Breast epithelium (tissue), 4 donors: ENCODE results near the gene RPS2. TPM values are rescaled to one million over a fixed set of nuclear protein-coding genes. Genes with fewer than 3 reads are reported as not detected.

Experiments
- DNase-seq, 2 donors: peaks; one replicate each; pipeline ENCODE4 v3.0.0-alpha.2; 2019; ENCODE audit warnings: low spot score in 2 of 2
- H3K27ac ChIP-seq, 2 donors: fragments of 200-600 bp; sonication (generic) in 1 of 2; one replicate each; pipeline ENCODE4 v1.5.1; 2016 to 2019; ENCODE audit warnings: mild to moderate bottlenecking in 1 of 2
- H3K27me3 ChIP-seq, 2 donors: fragments of 200-600 bp; sonication (generic) in 1 of 2; one replicate each; pipeline versions ENCODE4 v1.5.1 to v1.6.0; 2017 to 2019; ENCODE audit warnings: control low read depth in 1 of 2, mild to moderate bottlenecking in 1 of 2
- H3K36me3 ChIP-seq: fragments of 200-600 bp; one replicate; pipeline ENCODE4 v1.5.1; 2019
- H3K4me1 ChIP-seq, 2 donors: fragments of 200-600 bp; sonication (generic); one replicate each; pipeline ENCODE4 v1.5.1; 2016 to 2019; ENCODE audit warnings: control low read depth in 1 of 2
- H3K4me3 ChIP-seq, 3 donors: fragments of 200-600 bp; sonication (generic); 1 replicate in 2 of 3; 2 replicates in 1 of 3; pipeline ENCODE4 v1.5.1; 2016 to 2019; ENCODE audit warnings: mild to moderate bottlenecking in 3 of 3, moderate library complexity in 2 of 3
- H3K9me3 ChIP-seq, 2 donors: fragments of 200-600 bp; sonication (generic) in 1 of 2; one replicate each; pipeline ENCODE4 v1.5.1; 2016 to 2019; ENCODE audit warnings: control low read depth in 1 of 2
- CTCF ChIP-seq, 3 donors: fragments of 450-650 bp; IDR thresholded peaks; one replicate each; pipeline ENCODE4 v1.5.1; 2016 to 2017; ENCODE audit warnings: antibody characterized with exemption in 3 of 3, mild to moderate bottlenecking in 3 of 3, moderate library complexity in 3 of 3
- POLR2A ChIP-seq: fragments of 450-650 bp; IDR thresholded peaks from one replicate; pipeline ENCODE4 v1.6.1; 2016; ENCODE audit warnings: antibody characterized with exemption, mild to moderate bottlenecking, moderate library complexity
- POLR2AphosphoS5 ChIP-seq, 3 donors: sonication (generic); formaldehyde crosslinking; IDR thresholded peaks; one replicate each; pipeline ENCODE4 v1.6.1; 2017; ENCODE audit warnings: antibody characterized with exemption in 3 of 3
- intact Hi-C: fragments of 100-400 bp; cut with DNase I; formaldehyde crosslinking; loops from one replicate; pipeline ENCODE4 v1.15.1; 2023; ENCODE audit warnings: low total_unique reads
- total RNA-seq, 3 donors: library from RNA; depleted of rRNA; stranded (reverse); fragments of >200 nt; gene quantifications; one replicate each; pipeline ENCODE4 v1.1.0, GENCODE V29; 2016

Gene RPS2
- total RNA-seq, 3 donors from 2014 or later = 1,340 to 2,607 (median 1,661) TPM

- intact Hi-C loops = no loop called here
- TF ChIP-seq POLR2AphosphoS5 (IDR thresholded peaks at IDR 0.05) (no peak), POLR2A (no peak), CTCF (IDR thresholded peaks at IDR 0.05) (no peak)
- H3K9me3 ChIP-seq = no peaks in the 10 kb centered on the region
- H3K27ac ChIP-seq = no peak overlapping the region
- H3K36me3 ChIP-seq = peaks cover 10% of the 10 kb centered on the region
- peaks cover 10 to 12% of the 10 kb centered on the region in 2 donors for H3K4me1 ChIP-seq
- no peak for DNase-seq
- H3K4me3 ChIP-seq = no peak overlapping the region
- H3K27me3 ChIP-seq = no peaks in the 10 kb centered on the region
Observed at GRCh38 chr16:1973461-1974156, 9.0 kb upstream of the RPS2 start.

GRCh38 chr16:1972490-1972877, 7.9 kb upstream of the RPS2 start:
- Histone ChIP-seq H3K4me3 (peak overlapping the region; percentile 77 to 100 (median 98)), H3K27ac (peak overlapping the region; percentile 86 to 94), H3K9me3 (no peaks in the 10 kb centered on the region), H3K4me1 (peaks cover 10 to 12% of the 10 kb centered on the region in 2 donors), H3K36me3 (peaks cover 5% of the 10 kb centered on the region), H3K27me3 (no peaks in the 10 kb centered on the region)
- TF ChIP-seq POLR2A (no peak), POLR2AphosphoS5 (IDR thresholded peaks at IDR 0.05) (no peak), CTCF (IDR thresholded peaks at IDR 0.05) (no peak)
- DNase-seq = no peak
- intact Hi-C loops = no loop called here

GRCh38 chr16:1971796-1972489, 7.3 kb upstream of the RPS2 start, which contains the start of gene TBL3:
Gene TBL3, plus strand, starts transcription at chr16:1972053. Its CDS starts 112 bp downstream, at chr16:1972165.
- Histone ChIP-seq H3K4me1 (peaks cover 10 to 12% of the 10 kb centered on the region in 2 donors), H3K9me3 (no peaks in the 10 kb centered on the region), H3K36me3 (peaks cover 5% of the 10 kb centered on the region), H3K4me3 (peak within 1 kb of the TSS; percentile 77 to 100 (median 98)), H3K27ac (peak within 1 kb of the TSS; percentile 86 to 94), H3K27me3 (no peaks in the 10 kb centered on the region)
- DNase-seq = peak; percentile 90 to 96
- TF ChIP-seq POLR2A (peak; percentile 97), POLR2AphosphoS5 (IDR thresholded peaks at IDR 0.05) (peak; percentile 99 to 100 (median 100)), CTCF (IDR thresholded peaks at IDR 0.05) (peak in 1 of 3 donors; percentile 14)
- intact Hi-C loops = no loop called here

- Histone ChIP-seq H3K4me3 (no peak overlapping the region), H3K27ac (no peak overlapping the region), H3K4me1 (peaks cover 13 to 19% of the 10 kb centered on the region in 2 donors), H3K9me3 (no peaks in the 10 kb centered on the region), H3K36me3 (no peaks in the 10 kb centered on the region), H3K27me3 (no peaks in the 10 kb centered on the region)
- DNase-seq = no peak
- intact Hi-C loops = no loop called here
- TF ChIP-seq POLR2A = no peak
- no peak for TF ChIP-seq POLR2AphosphoS5 (IDR thresholded peaks at IDR 0.05)
- no peak for TF ChIP-seq CTCF (IDR thresholded peaks at IDR 0.05)
Observed at GRCh38 chr16:1968146-1968953, 3.7 kb upstream of the RPS2 start.
